Measurements from ENCODE around the gene PKDCC. TPM values are rescaled to one million over a fixed set of nuclear protein-coding genes. Genes with fewer than 3 reads are reported as not detected.

Gene PKDCC, protein sequence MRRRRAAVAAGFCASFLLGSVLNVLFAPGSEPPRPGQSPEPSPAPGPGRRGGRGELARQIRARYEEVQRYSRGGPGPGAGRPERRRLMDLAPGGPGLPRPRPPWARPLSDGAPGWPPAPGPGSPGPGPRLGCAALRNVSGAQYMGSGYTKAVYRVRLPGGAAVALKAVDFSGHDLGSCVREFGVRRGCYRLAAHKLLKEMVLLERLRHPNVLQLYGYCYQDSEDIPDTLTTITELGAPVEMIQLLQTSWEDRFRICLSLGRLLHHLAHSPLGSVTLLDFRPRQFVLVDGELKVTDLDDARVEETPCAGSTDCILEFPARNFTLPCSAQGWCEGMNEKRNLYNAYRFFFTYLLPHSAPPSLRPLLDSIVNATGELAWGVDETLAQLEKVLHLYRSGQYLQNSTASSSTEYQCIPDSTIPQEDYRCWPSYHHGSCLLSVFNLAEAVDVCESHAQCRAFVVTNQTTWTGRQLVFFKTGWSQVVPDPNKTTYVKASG
- 26.4 and 26.5 TPM in 2 replicates for total RNA-seq

DNA sequence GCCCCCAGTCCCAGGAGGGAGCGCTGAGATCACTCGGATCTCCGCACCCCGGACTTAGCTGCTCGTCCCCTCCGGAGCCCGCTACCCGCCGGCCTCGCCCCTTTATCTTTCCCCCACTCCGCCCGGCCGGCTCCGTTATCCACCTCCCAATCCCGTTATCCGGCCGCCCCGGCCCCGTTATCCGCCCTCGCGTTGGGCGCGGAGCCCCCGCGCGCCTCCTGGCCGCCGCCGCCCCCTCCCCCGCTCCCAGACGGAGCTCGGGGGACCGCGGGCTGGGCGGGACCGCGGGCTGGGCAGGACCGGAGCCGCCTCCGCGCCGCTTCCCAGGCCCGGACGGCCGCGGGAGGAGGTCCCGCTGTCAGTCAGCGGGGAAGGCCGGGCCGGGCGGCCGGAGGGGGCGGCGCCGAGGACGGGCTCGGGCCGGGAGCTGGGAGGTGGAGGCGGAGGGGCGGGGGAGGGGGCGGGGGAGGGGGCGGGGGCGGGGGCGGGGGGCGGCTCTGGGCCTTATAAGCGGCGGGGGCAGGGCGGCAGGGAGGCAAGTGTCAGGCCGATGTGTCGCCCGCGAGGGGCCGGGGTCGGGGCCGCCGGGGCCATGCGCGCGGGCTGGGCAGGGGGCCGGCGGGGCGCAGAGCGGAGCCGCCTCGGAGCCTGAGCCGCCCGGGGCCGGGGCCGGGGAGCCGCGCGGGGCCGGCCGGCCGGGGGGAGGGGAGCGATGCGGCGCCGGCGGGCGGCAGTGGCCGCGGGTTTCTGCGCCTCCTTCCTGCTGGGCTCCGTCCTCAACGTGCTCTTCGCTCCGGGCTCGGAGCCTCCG lies at the start of gene PKDCC:
TSS of gene PKDCC (plus strand) at position 534 of the 811 bp plus-strand sequence. CDS start at position 713, 179 bp downstream.

Other genes starting within 250 kb of the PKDCC start
- gene EML4, start 121.3 kb downstream of the PKDCC start, total RNA-seq: 29.8 and 54.5 TPM in 2 replicates

Measured in subcutaneous preadipocyte (primary cell).